PFSK-1 (cell line): Measurements from ENCODE around the gene SPARC.

Experiments used
- FOXP2 ChIP-seq: optimal IDR thresholded peaks from 2 replicates; pipeline ENCODE3; 2011; ENCODE audit warnings: borderline replicate concordance, control low read depth, inconsistent platforms; ENCODE audit not compliant: insufficient read depth; ENCODE audit errors: extremely low read length, extremely low read depth
- POLR2AphosphoS5 ChIP-seq: IDR thresholded peaks from 2 replicates; pipeline ENCODE4 v1.6.1; 2012; ENCODE audit warnings: low read depth, mild to moderate bottlenecking, control low read depth, low read length, moderate library complexity
- REST ChIP-seq, 2 experiments: IDR thresholded peaks; 2 replicates each; pipeline versions ENCODE4 v1.6.1 to v1.8.0; 2011 to 2012; ENCODE audit warnings: low read depth in 2 of 2, low read length in 2 of 2, control low read depth in 1 of 2, inconsistent platforms in 1 of 2, mild to moderate bottlenecking in 1 of 2, moderate library complexity in 1 of 2; ENCODE audit not compliant: insufficient read depth in 1 of 2
- SIN3A ChIP-seq: IDR thresholded peaks from 2 replicates; pipeline ENCODE4 v1.6.1; 2012; ENCODE audit warnings: mild to moderate bottlenecking, low read length, moderate library complexity, borderline replicate concordance; ENCODE audit not compliant: insufficient read depth
- TAF1 ChIP-seq: IDR thresholded peaks from 2 replicates; pipeline ENCODE4 v1.6.1; 2012; ENCODE audit warnings: low read length, control low read depth, borderline replicate concordance; ENCODE audit not compliant: insufficient read depth

The SPARC gene

DNA sequence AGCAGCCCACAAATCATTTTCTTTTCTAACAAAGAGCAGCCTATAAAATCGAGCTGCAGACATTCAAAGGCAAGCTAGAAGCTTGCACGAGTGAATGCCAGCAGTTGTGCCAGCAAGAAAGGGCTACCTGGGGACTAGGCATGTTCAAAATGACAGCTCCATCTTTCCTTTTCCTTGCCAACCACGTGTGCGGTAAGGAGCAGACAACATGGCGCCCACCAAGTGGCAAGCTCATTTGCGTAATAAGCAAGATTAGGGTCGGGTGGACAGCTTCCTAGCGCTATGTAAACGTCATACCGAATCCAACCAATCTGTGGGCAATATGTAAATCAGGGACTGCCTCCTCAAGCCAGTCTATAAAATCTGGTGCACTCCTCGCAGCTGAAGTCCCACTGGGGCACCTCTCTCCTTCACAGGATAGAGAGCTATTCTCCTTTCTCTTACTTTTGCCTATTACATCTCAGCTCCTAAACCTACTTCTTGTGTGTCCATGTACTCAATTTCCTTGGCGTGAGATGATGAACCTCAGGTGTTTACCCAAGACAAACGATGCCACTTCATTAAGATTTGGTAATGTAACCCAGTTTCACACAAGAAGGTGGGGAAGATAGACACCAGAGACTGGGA is 22.5 kb upstream of the SPARC start:
- TF ChIP-seq REST (IDR thresholded peaks at IDR 0.05; ENCODE audit: insufficient read depth in 1 of 2, low read depth in 2 of 2, low read length in 2 of 2) (no peak), FOXP2 (no peak), POLR2AphosphoS5 (no peak)

GRCh38 chr5:151708126-151708525 is 21.4 kb upstream of the SPARC start:
- no peak for TF ChIP-seq SIN3A
- peak; percentile 27 for TF ChIP-seq FOXP2
- TF ChIP-seq REST (IDR thresholded peaks at IDR 0.05; ENCODE audit: insufficient read depth in 1 of 2, low read depth in 2 of 2, low read length in 2 of 2): 0 out of 4 replicates have a peak, but pooled peaks of 1 of the 2 experiments have one; percentile 23

DNA sequence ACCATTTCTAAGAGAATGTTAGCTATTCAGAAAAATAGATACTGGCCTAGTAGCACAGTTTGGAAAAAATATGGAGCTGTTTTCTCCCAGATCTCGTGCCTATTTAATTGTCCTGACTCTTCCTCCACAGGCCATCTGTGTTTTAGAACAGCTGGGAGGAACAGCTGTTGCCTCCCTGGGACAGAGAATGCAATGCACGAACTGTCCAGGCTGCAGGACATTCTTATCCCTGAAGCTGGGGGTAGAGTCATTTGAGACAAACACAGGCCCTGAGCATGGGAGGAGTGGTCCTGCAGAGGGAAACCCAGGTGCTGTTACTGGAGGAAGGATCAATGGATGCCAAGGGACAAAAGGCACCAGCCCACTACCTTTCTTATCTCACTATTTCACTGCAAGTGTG is 20.9 kb upstream of the SPARC start:
- TF ChIP-seq POLR2AphosphoS5 (no peak), REST (IDR thresholded peaks at IDR 0.05; ENCODE audit: insufficient read depth in 1 of 2, low read depth in 2 of 2, low read length in 2 of 2) (no peak), TAF1 (no peak), SIN3A (no peak), FOXP2 (no peak)

DNA sequence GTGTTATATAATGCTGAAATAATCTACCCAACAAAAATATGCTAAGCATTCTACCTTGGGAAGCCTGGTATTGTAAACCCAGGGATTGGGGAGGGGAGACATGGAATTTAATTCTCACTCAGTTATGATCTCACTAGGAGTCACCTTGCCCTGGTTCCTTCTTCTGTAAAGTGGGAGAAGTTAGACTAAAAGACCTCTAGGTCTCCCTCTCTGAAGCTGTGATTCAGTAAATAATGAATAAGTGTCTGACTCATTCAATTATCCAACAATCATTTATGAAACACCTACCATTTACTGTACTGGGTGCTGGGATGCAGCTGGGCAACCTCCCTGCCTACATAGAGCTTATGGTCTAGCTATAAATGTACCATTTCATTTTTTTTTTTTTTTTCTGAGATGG is 20.2 kb upstream of the SPARC start:
- TF ChIP-seq REST (IDR thresholded peaks at IDR 0.05; ENCODE audit: insufficient read depth in 1 of 2, low read depth in 2 of 2, low read length in 2 of 2) (no peak), SIN3A (no peak), TAF1 (no peak), FOXP2 (no peak), POLR2AphosphoS5 (no peak)

DNA sequence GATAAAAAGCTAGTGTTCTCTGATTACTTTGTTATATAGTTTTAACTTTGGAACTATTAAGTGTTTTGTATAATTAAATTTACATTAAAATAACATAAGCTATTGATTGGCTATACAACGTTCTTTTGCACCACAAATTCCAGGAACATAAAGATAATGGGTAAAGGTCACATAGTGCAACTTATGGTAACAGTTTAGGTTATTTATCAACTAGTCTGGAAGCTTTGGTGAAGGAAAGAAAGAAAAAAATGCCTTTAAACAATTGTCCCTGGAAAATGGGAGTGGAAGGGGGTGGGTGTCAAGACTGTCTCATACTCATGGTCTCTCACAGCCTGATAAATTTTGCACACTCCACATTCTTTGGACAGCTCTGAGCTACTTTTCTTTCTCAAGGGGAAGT is 17.1 kb upstream of the SPARC start:
- no peak for TF ChIP-seq REST (IDR thresholded peaks at IDR 0.05; ENCODE audit: insufficient read depth in 1 of 2, low read depth in 2 of 2, low read length in 2 of 2)
- TF ChIP-seq SIN3A: no peak
- no peak for TF ChIP-seq TAF1
- TF ChIP-seq FOXP2: no peak
- TF ChIP-seq POLR2AphosphoS5: no peak
